GM21447 (cell line): Measurements from ENCODE around the gene PDZD7.
A peak's percentile ranks its signal among the peaks of the same experiment; 100 is the strongest.

ENCODE experiments used
- ATAC-seq: cut with Tn5 transposase; IDR thresholded peaks from one replicate; pipeline ENCODE4 v1.9.1; 2021; ENCODE audit not compliant: unreplicated experiment

PDZD7 gene

DNA sequence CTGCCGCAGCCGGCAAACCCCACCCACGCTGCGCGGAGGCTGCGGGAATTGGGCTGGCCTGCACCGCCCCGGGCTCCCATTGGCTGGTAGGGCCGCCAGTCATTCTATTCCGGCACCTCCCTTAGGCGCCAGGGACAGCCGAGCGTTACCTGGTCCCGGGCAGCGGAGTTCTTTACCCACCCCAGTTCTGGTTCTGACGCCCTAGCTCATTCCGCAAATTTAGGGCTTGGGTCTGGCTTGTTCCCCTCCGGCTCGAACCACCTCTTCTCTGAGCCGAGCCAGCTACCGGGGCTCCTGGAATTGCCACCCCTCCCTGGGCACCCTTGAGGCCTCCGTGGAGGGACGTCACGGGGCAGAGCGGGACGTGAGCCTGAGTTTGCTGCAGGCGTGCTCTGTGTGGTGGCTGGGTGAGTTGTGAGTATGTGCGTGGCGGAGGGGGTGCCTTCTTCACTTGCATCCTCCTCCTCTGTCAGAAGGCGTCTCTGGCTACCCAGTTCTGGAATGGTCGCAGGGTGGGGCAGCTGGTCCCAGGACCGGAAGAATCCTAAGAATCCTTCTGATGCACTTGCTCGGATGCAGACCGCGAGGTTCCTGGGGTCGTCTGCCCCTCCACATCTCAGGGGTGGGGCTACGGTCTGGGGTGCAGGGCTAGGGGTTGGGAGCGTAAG lies at the start of gene PDZD7, which contains the start of gene SFXN3:
TSS of gene PDZD7 (minus strand) at position 2 of the 668 bp plus-strand sequence. CDS start 910 bp downstream, outside the sequence.
TSS of gene SFXN3 (plus strand) at position 107 of the 668 bp plus-strand sequence. CDS start 3,461 bp downstream, outside the sequence.
- peak; percentile 89 for ATAC-seq

DNA sequence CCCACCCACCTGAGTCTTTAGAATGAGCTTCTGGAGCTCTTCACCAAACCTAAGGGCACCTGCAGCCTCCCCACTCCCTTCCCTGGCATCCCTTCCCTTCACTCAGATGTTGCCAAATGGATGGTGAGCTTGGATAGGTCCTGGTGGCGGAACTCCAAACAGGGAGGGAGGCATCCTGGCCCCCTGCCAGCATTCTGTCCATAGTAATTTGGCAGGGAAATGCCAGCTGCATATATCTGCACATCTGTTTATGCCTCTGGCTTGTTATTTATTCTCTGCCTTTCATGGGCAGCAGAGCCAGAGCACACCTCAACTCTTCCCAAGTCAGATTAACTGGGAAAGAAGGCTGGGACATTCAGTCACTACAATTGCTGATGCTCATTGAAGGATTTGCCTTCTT lies 48.9 kb upstream of the PDZD7 start:
- no peak for ATAC-seq

GRCh38 chr10:101076630-101077029 lies 45.7 kb upstream of the PDZD7 start:
- no peak for ATAC-seq

DNA sequence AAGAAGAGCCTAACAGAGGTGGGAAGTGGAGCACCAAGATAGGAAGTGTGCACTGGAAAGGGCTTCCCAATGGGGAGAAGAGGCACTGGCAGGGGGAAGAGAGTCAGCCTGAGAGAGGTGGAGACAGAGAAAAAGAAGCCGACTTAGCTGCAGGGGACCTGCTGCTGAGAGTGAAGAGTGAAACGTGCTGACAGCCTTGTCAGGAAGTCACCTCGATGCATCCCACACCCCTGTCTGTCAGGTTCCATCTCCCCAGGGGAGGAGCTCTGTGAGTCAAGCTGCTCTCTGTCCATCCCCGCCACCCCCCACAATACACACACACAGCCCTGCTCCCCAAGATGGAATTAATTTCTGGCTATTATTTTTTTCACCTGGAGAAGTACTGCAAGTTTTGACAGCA lies 44.8 kb upstream of the PDZD7 start:
- ATAC-seq = no peak

- no peak for ATAC-seq
Observed at GRCh38 chr10:101073631-101074030, 42.7 kb upstream of the PDZD7 start.

DNA sequence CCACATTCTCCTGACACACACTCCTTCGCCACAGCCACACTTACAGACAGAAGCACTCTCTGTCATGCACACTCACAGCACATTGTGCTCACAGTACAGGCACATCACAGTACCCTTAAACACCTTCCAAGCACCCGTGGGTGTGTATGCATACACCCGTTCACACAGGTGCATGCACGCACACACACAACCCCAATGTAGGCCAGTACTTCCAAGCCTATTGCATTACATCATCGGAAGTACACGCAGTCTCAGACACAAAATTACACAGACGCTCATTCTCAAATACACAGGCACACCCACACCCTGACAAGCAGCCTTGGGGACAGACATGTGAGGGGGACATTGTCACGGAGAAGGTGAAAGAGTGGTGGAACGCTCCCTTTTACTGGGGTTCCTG lies 42.0 kb upstream of the PDZD7 start:
- no peak for ATAC-seq

GRCh38 chr10:101071885-101072433 lies 41.0 kb upstream of the PDZD7 start:
- no peak for ATAC-seq

- no peak for ATAC-seq
Observed at GRCh38 chr10:101071267-101071884, 40.4 kb upstream of the PDZD7 start.

- ATAC-seq = no peak
Observed at GRCh38 chr10:101070098-101070497, 39.2 kb upstream of the PDZD7 start.

DNA sequence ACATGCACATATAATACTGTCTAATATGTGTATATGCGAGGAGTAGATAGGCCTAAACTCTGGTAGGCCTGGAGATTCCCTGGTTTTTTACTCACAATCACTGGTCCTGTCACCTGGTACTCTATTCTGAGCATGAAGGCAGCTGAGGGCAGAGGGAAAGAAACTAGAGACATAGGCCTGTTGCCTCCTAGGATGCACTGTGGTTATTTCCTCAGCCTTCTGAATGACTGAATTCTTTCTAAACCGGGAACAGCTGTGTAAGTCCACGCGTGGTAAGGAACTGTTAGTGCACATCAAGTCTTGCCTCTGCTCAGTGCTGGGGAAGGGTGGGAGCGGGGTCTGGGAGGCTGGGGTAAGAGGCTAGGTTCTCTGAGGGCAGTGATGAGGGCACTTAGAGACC lies 38.5 kb upstream of the PDZD7 start:
- ATAC-seq = no peak

DNA sequence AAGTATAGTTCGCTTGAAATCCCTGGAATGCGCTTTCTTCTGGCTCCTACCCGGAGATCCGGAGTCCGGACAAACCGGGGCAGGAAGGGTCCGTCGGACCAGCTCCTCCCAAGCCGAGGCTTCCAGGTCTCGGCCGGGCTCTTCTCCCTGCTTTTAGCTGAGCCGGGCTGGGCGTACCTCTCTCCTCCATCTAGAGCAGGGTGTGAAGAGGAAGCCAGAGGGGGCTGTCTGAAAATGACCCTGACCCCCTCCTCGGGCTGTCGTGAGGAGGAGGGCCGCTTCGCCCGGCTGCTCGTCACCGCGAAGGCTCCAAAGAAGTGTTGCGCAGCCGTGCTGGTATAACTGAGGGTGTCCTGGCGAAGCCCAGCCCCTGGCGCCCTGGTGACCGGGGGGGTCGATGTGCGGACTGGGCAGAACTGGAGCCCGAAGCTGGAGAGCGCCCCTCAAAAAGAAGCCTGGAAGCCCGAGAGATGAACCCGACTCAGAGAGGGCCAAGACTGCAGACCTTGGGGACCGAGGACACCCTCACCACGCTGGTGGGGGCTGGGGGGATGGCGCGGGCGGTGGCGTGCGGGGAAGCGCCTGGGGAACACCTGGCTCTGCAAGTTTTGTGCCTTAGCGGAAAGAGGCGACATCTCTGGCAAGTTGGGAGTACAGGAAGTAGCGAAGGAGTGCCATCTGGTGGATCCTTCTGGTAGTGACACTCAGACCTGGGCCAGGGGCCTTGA lies 36.6 kb upstream of the PDZD7 start:
- peak; percentile 51 for ATAC-seq

DNA sequence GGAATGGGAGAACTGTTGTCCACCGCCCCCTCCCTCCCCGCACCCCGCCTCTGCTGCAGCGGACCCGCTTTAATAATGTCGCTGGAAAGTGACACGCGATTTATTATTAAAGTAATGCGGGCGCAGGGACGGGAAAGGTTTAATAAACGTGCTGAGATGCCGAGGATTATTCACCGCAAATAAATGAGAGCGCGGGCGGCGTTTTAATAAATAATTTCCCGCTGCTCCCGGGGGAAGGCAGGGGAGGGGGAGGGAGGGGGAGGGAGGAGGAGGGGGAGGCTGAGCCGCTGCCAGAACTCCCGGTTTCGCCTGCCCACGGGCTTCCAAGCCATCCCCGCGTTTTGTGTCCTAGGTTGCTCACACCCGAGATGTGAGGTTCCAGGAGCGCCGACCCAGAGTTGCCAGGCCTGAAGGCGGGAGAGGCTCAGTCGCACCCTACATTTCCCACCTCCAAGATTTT lies 36.0 kb upstream of the PDZD7 start:
- no peak for ATAC-seq

DNA sequence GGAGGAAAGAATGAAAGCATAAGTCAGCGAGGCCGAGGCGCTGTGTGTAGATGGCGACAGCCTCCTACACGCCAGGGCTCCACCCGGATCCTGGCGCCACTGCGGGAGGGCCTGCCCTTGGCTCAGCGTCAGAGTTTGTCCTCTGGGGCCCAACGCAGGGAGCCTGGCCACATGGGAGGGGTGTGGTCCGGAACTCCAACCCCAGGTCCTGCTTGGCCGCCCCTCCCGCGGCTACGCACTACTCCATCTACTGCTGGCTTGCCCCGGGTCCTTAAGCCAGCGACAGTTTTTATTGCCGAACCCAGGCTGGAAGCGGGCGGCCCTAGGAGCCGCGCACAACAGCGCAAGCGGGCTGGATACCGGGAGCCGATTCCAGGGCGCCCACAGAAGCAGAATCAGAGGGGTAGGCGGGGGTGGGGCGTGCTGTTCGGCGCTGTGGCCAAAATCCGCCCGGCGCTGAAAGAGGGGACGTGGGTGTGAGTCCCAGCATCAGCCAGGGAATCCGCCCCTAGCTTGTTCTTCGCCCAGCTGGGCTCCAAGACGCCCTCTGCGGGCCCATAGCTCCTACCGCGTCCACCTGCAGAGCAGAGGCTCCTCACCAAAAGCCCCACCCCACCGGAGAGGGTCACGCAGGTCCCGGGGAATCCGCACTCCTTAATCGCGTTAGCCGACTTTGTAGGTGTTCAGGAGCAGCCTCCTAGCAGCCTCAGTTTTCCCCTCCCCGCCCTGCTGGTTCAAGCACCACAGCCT lies 35.4 kb upstream of the PDZD7 start:
- ATAC-seq = peak; percentile 46

- no peak for ATAC-seq
Observed at GRCh38 chr10:101065481-101066145, 34.7 kb upstream of the PDZD7 start.

- ATAC-seq = no peak
Observed at GRCh38 chr10:101064415-101065030, 33.6 kb upstream of the PDZD7 start.

DNA sequence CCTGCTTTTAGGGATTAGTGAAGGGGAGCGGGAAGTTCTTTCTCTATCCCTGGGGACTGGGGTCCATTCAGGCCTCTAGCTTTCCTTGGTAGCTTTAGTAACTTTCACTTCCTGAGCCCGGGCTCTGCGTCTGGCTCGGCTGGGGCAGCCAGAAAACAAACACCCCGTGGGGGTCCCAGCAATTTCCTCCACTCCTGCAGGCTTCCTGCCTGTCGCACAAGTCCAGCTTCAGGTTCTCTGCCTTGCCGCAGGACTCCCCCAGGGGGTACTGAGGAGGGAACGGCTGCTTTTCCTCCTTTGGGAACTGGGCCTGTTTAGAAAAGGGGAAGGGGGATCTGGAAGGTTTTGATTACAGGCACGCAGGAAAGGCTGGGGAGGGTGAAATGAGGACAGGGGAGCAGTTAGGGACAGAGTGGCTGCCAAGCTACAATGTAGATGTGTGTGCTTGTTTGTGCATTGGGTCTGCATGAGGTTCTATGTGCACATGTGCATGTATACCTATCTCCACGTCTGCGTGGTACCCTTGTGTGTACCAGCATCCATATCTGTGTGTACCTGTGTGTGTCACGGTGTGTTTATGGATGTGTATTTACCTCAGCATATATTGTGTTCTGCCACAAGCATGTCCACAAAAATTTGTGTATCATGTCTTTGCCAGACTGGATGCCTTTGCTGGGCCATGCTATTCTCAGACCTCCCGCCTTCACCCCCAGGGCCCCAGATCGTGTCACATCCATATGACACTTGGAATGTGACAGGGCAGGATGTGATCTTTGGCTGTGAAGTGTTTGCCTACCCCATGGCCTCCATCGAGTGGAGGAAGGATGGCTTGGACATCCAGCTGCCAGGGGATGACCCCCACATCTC lies 32.9 kb upstream of the PDZD7 start:
- no peak for ATAC-seq

- ATAC-seq = no peak
Observed at GRCh38 chr10:101063050-101063525, 32.2 kb upstream of the PDZD7 start.

- ATAC-seq = no peak
Observed at GRCh38 chr10:101062232-101063049, 31.5 kb upstream of the PDZD7 start.
